ENCODE data around the gene CHAD. TPM values are rescaled to one million over a fixed set of nuclear protein-coding genes. Genes with fewer than 3 reads are reported as not detected.
"Not testable (repeated sequence)": the region's sequence is repeated elsewhere in the genome, so short reads cannot be mapped to it uniquely, and the experiment has no call there.

Gene CHAD
- total RNA-seq, 4 donors from 2014 or later: 3.2 to 8.2 (median 7.2) TPM

GRCh38 chr17:50420419-50421112 lies 48.1 kb downstream of the CHAD start:
- intact Hi-C loops (cut with DNase I; ENCODE audit: low total_unique reads): no loop called here
- TF ChIP-seq POLR2A (IDR thresholded peaks at IDR 0.05) (no peak), CTCF (IDR thresholded peaks at IDR 0.05) (no peak)
- no peak overlapping the region for H3K4me3 ChIP-seq (ENCODE audit: low read depth, poor library complexity, severe bottlenecking)
- WGBS, 2 donors: 75 to 78% methylated on average over 6 of the region's 6 CpGs
- DNase-seq (ENCODE audit: low spot score in 2 of 2): no peak

- intact Hi-C loops (cut with DNase I; ENCODE audit: low total_unique reads); H3K4me3 ChIP-seq (ENCODE audit: low read depth, poor library complexity, severe bottlenecking); DNase-seq (ENCODE audit: low spot score in 2 of 2): not testable (repeated sequence)
- WGBS, 2 donors: 96 to 98% methylated on average over 10 of the region's 10 CpGs
These were observed 49.1 kb downstream of the CHAD start for GRCh38 chr17:50419577-50419976.

GRCh38 chr17:50414808-50415207 lies 53.9 kb downstream of the CHAD start:
- DNase-seq (ENCODE audit: low spot score in 2 of 2): no peak
- 83 to 87% methylated on average over 3 of the region's 3 CpGs for WGBS, 2 donors
- intact Hi-C loops (cut with DNase I; ENCODE audit: low total_unique reads): no loop called here
- no peak overlapping the region for H3K4me3 ChIP-seq (ENCODE audit: low read depth, poor library complexity, severe bottlenecking)
- TF ChIP-seq POLR2A (IDR thresholded peaks at IDR 0.05) (no peak), CTCF (IDR thresholded peaks at IDR 0.05) (no peak)

Other genes with a start within 250 kb of the CHAD start
- 1 to 10 TPM in 1 of 4 donors, not detected in 3; 3.1 TPM for gene TMEM92, start 194.4 kb downstream of the CHAD start, total RNA-seq
- gene XYLT2, start 122.8 kb downstream of the CHAD start, total RNA-seq: 10 to 100 TPM; 23.5 to 41.3 (median 34.6) TPM
- 10 to 100 TPM; 52.1 to 56.0 (median 53.3) TPM for gene MRPL27, start 95.7 kb downstream of the CHAD start, total RNA-seq
- 1 to 10 TPM in 1 of 4 donors, under 1 TPM in 3; 0.27 to 1.3 (median 0.38) TPM for gene EME1, start 95.7 kb downstream of the CHAD start, total RNA-seq
- 10 to 100 TPM; 11.6 to 29.3 (median 24.2) TPM for gene LRRC59, start 71.4 kb downstream of the CHAD start, total RNA-seq
- 100 to 1,000 TPM in 1 of 4 donors, 10 to 100 TPM in 3; 40.8 to 121 (median 64.3) TPM for gene ACSF2, start 42.7 kb downstream of the CHAD start, total RNA-seq
- 10 to 100 TPM; 21.5 to 40.5 (median 26.5) TPM for gene RSAD1, start 10.0 kb upstream of the CHAD start, total RNA-seq
- 1 to 10 TPM in 1 of 4 donors, under 1 TPM in 3; 0.38 to 2.3 (median 0.54) TPM for gene MYCBPAP, start 39.6 kb upstream of the CHAD start, total RNA-seq
- gene EPN3, start 63.9 kb upstream of the CHAD start, total RNA-seq: 100 to 1,000 TPM in 3 of 4 donors, 10 to 100 TPM in 1; 99.2 to 174 (median 115) TPM
- gene SPATA20, start 78.3 kb upstream of the CHAD start, total RNA-seq: 10 to 100 TPM; 27.6 to 56.0 (median 40.6) TPM
- 1 to 10 TPM; 1.3 to 3.1 (median 1.8) TPM for gene CACNA1G, start 91.8 kb upstream of the CHAD start, total RNA-seq
- gene ABCC3, start 166.0 kb upstream of the CHAD start, total RNA-seq: 10 to 100 TPM; 25.8 to 47.5 (median 35.2) TPM
- gene ANKRD40, start 239.0 kb upstream of the CHAD start, total RNA-seq: 10 to 100 TPM; 22.4 to 31.1 (median 22.7) TPM

Measured in lower leg skin (tissue), 4 donors.